NCI-H524 treated with DMSO at 0.1 percent for 48 hours (cell line): Measurements from ENCODE around the gene KRTAP1-5.
"Not testable (repeated sequence)": the region's sequence is repeated elsewhere in the genome, so short reads cannot be mapped to it uniquely, and the experiment has no call there.

Source experiments
- DNase-seq: peaks from one replicate; lab custom pipeline; 2025; lab: John Stamatoyannopoulos, UW

KRTAP1-5 gene

DNA sequence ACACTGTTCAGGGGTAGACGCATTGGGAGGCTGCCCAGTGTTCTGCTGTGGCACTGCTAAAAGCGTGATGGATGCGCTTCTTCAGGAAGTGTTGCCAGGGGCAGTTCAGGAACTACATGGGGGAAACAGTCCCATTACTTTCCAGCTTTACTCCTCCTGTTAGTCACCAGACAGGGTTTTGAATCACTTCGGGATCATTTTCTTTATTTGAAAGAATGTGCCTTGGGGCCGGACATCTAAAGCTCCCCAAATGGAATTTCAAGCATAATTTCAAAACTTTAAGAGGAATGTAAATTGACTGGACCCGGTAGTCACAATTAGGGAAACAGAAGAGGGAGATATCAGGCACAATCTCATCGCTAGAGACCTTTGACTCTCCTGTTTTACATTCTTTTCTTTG, 21.4 kb upstream of the KRTAP1-5 start:
- DNase-seq: no peak

DNA sequence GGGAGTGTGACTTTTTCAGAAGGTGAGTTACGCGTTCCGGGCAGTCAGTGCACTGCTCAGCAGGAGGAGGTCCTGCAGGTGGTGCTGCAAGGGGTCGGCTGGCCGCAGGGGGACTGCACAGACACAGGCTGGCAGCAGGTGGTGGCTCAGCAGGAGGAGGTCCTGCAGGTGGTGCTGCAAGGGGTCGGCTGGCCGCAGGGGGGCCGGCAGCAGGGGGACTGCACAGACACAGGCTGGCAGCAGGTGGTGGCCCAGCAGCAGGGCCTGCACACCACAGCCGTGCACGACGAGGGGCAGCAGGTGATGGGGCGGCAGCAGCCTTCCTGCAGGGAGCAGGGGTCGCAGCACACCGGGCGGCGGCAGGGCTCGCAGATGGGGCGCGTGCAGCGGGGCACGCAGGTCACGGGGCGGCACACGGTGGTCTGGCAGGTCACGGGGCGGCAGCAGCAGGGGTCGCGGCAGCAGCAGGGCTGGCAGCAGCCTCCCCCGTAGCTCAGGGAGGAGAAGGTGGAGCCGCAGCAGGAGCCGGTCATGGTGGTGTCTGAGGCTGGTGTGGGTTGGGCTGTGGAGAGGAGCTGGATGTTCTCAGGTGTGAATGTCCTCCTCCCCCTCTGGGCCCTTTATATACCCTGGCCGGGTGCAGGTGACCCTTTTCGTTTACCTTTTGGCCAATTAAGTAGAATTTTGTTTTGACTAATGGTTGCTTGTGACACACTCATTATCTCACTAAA, 19.9 kb upstream of the KRTAP1-5 start, which contains the start of gene KRTAP2-1:
Gene KRTAP2-1, minus strand, starts transcription at position 582 of the 731 bp plus-strand sequence. Its CDS starts 49 bp downstream, at position 533.
- DNase-seq: not testable (repeated sequence)

DNA sequence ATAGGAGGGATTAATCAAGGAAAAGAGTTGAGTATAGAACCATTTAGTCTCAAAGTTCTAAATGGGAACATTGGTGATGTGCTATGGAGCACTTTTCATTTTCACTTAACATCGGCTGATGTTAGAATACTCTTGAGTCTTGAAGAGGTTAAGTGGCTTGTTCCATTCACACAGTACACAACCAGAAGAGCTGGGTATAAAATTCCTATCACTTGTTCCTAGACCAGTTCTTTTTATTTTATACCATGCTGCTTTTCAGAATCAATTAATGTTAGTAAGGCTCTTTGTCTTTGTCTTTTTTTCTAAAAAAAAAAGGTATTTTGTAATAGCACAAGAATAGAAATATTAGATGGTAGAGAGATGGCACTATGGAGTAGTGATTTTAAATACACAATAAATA, 15.9 kb upstream of the KRTAP1-5 start:
- no peak for DNase-seq

GRCh38 chr17:41040783-41041571, 14.0 kb upstream of the KRTAP1-5 start, which contains the start of gene KRTAP1-1:
Gene KRTAP1-1, minus strand, starts transcription at chr17:41041450. Its CDS starts 53 bp downstream, at chr17:41041397.
- DNase-seq: not testable (repeated sequence)

DNA sequence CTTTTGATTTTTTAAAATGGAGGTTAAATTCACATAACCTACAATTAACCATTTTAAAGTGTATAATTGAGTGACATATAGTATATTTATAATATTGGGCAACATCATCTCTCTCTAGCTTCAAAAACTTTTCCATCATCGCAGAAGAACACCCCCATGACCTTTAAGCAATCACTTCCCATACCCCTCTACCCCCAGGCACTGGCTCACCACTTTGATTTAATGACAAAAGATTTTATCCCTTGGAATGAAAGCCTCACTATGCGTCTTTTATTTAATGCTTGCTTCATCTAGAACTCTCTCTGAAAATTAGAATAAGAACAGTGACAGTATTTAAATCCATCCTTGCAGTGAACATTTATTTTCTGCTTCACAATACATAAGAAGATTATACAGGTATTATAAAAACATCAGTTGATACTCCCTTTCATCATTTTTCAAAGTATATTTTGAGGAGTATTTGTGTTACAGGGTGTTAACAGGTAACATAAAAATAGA, 10.9 kb upstream of the KRTAP1-5 start:
- DNase-seq: no peak

DNA sequence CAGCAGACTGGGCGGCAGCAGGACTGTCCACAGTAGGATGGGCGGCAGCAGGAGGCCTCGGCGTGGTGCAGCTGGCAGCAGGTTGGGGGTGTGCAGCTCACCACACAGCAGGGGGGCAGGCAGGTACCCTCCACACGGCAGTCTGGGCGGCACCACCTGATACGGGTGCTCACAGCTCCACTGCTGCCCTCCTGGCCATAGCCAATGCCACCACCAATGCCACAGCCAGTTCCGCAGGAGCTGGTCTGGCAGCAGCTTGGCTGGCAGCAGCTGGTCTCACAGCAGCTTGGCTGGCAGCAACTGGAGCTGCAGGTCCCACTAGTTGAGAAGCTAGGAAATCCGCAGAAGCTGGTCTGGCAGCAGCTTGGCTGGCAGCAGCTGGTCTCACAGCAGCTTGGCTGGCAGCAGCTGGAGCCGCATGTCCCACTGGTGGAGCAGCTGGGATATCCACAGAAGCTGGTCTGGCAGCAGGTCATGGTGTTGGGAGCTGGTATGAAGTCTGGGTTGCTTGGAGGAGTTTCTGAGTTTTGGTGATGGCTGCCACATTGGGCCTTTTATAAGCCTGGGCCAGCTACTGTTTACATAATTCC, 7.4 kb upstream of the KRTAP1-5 start, which contains the start of gene KRTAP1-3:
Gene KRTAP1-3, minus strand, starts transcription at position 529 of the 590 bp plus-strand sequence. Its CDS starts 53 bp downstream, at position 476.
- DNase-seq: not testable (repeated sequence)

GRCh38 chr17:41029633-41030245, 2.7 kb upstream of the KRTAP1-5 start, which contains the start of gene KRTAP1-4:
Gene KRTAP1-4, minus strand, starts transcription at chr17:41030195. Its CDS starts 117 bp downstream, at chr17:41030078.
- no peak for DNase-seq

DNA sequence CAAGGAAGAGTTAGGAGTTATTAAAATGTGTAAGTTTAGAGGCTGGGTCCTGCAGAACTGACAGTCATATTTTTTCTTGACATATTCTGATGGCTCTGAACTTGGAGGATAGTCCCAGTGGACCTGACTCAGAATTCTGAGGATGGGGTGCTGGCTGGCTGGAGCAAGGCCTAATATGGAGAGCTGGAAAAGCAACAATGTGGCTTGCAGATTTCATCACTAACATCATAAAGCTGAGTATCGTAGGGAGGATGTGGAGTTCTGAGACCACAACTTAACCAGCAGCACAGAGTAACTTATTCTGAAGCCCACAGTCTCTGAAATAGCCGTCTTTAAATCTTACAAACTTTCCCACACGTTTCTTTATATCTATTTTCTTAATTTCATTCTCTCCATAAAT, 2.3 kb downstream of the KRTAP1-5 start:
- no peak for DNase-seq

GRCh38 chr17:41020336-41020735, 6.7 kb downstream of the KRTAP1-5 start:
- no peak for DNase-seq

DNA sequence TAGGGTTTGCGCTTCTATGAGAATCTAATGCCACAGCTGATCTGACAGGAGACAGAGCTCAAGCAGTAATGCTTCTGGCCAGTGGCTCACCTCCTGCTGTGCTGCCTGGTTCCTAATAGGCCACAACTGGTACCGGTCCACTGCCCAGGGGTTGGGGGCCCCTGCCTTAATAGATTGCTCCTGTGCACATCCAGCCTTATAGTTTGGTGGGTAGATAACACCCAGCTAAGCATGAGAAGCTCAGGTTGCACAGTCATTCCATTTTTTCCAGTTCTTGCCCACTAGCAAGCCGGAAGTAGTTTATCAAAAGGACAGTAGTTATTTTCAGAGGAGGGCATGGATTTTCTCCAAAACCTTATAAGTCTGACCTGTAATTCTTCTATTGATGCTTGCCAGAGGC, 7.6 kb downstream of the KRTAP1-5 start:
- no peak for DNase-seq

DNA sequence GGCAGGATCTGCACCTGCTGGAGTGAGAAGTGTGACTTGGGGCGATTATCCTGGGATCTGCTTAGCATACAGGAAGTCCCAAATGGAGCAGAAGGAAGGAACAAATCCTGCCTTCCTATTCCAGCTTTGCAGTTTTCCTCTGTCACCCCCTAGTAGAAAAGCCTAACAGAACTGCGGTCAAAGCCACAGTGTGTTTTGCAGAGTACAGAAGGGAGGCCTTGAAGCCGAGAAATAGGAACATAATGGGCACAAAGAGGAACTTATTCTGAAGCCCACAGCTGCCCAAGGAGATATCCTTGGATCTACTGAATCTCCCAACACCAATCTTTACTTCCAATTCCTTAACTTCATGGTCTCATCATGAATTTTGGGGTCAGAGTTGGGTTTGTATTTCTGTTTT, 8.5 kb downstream of the KRTAP1-5 start:
- DNase-seq: no peak

DNA sequence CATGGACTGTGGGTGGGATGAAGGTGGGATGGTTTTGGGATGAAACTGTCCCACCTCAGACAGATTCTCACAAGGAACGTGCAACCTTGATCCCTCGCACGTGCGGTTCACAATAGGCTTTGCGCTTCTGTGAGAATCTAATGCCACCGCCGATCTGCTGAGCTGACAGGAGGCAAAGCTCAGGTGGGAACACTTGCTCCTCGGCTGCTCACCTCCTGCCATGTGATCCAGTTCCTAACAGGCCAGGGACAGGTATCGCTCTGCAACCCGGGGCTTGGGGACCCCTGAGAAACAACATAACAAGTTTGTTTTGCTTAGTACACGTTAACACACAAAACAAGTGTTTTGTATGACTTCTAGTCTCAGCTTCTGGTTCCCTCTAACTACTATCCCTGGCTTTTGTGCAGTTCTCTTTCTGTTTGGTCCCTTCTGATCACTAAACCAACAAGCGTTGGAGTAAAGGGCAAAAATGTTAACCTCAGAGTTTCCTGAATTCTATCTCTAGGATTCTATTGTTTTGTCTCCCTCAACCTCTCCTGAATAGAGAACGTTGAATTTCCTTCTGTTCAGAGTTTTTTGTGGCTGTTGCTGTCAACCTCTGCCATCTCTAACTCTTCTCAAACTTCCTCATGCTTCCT, 10.3 kb downstream of the KRTAP1-5 start:
- no peak for DNase-seq

- DNase-seq: no peak
These were observed 11.6 kb downstream of the KRTAP1-5 start for GRCh38 chr17:41015454-41015853.

- no peak for DNase-seq
These were observed 13.4 kb downstream of the KRTAP1-5 start for GRCh38 chr17:41013606-41014005.

DNA sequence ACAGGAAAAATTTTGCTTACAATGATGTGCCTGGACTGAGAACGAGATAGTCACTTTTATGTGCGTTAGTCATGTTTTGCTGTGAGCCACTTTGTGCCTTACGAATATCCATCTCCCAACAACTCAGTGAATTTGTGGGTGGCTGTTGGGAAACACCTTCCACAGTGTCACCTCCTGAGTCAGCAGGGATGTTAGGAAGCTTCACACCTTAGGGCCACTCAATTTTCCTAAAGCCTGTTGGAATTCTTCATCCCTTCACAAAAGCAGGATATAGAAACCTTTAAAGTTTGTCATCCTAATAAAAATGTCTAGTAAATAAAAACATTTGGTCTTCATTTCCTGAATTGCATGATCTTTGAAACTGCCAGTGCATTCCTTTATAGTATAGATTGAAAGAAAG, 13.8 kb downstream of the KRTAP1-5 start:
- no peak for DNase-seq

- no peak for DNase-seq
These were observed 14.5 kb downstream of the KRTAP1-5 start for GRCh38 chr17:41012326-41013120.

DNA sequence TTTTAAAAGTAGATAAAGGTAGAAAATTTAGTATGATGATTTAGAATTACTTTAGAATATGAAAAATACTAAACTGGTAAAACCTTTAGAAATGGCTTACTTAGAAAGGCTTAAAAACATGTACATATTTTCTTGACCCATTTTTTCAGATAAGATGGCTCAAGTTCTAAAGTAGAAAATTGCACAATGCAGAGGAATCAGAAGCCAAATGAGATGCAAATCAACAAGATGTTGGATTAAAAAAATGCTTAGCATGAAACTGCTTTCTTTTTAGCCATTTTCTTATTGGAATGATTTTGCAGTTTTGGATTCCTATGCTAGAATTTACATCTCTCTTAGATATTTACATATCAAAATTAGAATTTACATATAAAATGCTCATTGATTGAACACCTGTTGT, 16.6 kb downstream of the KRTAP1-5 start:
- no peak for DNase-seq

DNA sequence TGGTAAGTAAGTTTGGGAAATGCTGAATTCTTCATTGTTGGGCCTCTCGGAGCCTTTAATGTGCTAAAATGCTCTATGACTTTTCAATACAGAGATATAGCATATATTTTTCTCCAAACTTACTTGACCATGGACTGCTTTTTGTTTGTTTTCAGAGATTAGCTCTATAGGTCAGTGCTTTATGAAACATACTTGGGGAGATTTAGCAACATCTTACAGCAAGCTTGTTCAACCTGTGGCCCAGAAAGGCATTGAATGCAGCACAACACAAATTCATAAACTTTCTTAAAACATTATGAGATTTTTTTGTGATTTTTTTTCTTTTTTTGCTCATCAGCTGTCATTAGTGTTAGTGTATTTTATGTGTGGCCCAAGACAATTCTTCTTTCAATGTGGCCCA, 17.1 kb downstream of the KRTAP1-5 start:
- DNase-seq: no peak

GRCh38 chr17:41009301-41009760, 17.7 kb downstream of the KRTAP1-5 start:
- DNase-seq: no peak

GRCh38 chr17:41008811-41009210, 18.2 kb downstream of the KRTAP1-5 start, which contains the start of gene KRTAP3-1:
Gene KRTAP3-1, minus strand, starts transcription at chr17:41009128. Its CDS starts 54 bp downstream, at chr17:41009074.
- no peak for DNase-seq
